LNCaP clone FGC (cell line): ENCODE measurements around the gene TGFBR2.

Source experiments
- DNase-seq: peaks from one replicate; pipeline ENCODE4 v3.0.0-alpha.2; 2011; ENCODE audit warnings: low read depth
- H3K4me3 ChIP-seq: 2 replicates; pipeline ENCODE4 v1.5.1; 2011; ENCODE audit warnings: mild to moderate bottlenecking, low read depth, low read length, control low read depth
- CTCF ChIP-seq: IDR thresholded peaks from 2 replicates; pipeline ENCODE4 v1.5.1; 2012; ENCODE audit warnings: mild to moderate bottlenecking; ENCODE audit not compliant: control insufficient read depth, insufficient read depth; ENCODE audit errors: extremely low read depth

The TGFBR2 gene

GRCh38 chr3:30607032-30607833 is 832 bp downstream of the TGFBR2 start:
- no peak for DNase-seq
- no peak for TF ChIP-seq CTCF
- peak overlapping the region; percentile 51 for H3K4me3 ChIP-seq

GRCh38 chr3:30608598-30608947 is 2.2 kb downstream of the TGFBR2 start:
- no peak for DNase-seq
- H3K4me3 ChIP-seq = no peak overlapping the region
- TF ChIP-seq CTCF = no peak

GRCh38 chr3:30609930-30610701 is 3.7 kb downstream of the TGFBR2 start:
- H3K4me3 ChIP-seq = no peak overlapping the region
- DNase-seq = no peak
- TF ChIP-seq CTCF = no peak

GRCh38 chr3:30610702-30611368 is 4.4 kb downstream of the TGFBR2 start:
- H3K4me3 ChIP-seq = no peak overlapping the region
- no peak for DNase-seq
- TF ChIP-seq CTCF = no peak

GRCh38 chr3:30611613-30612436 is 5.4 kb downstream of the TGFBR2 start:
- no peak for DNase-seq
- no peak for TF ChIP-seq CTCF
- no peak overlapping the region for H3K4me3 ChIP-seq

- H3K4me3 ChIP-seq = no peak overlapping the region
- no peak for TF ChIP-seq CTCF
- DNase-seq = no peak
These were observed 6.2 kb downstream of the TGFBR2 start for GRCh38 chr3:30612437-30613132.
